GM12878 (cell line): ENCODE data around the gene TTLL10. TPM values are rescaled to one million over a fixed set of nuclear protein-coding genes. Genes with fewer than 3 reads are reported as not detected.
A peak's percentile ranks its signal among the peaks of the same experiment; 100 is the strongest.

Experiments
- ATAC-seq: fragments of 200-7000 bp; cut with Tn5 transposase; 3 replicates; pipeline ENCODE4 v1.9.1; 2020; ENCODE audit warnings: mild to moderate bottlenecking, moderate library complexity
- BruUV-seq: library from RNA; stranded (reverse); fragments of 400-500 nt; replicated peaks from 2 replicates; lab custom pipeline; 2021; lab: Mats Ljungman, UMichigan
- CTCF ChIA-PET: fragments of 300-600 bp; sonication (Branson Sonifier 250); formaldehyde crosslinking; extraction: SDS; loops from one replicate; lab custom pipeline; 2021; ENCODE audit warnings: inconsistent platforms; lab: Yijun Ruan, JAX
- POLR2A ChIA-PET: fragments of 350-600 bp; formaldehyde crosslinking; extraction: SDS; loops from one replicate; lab custom pipeline; 2021; ENCODE audit warnings: inconsistent platforms; lab: Charles Lee
- RAD21 ChIA-PET: fragments of 300-600 bp; sonication (Branson Sonifier 250); formaldehyde crosslinking; loops from one replicate; lab custom pipeline; 2023; ENCODE audit warnings: antibody characterized with exemption; ENCODE audit not compliant: unreplicated experiment; lab: Charles Lee
- SMC1A ChIA-PET: fragments of 300-600 bp; sonication (Branson Sonifier 250); formaldehyde crosslinking; loops from one replicate; lab custom pipeline; 2023; ENCODE audit not compliant: unreplicated experiment, uncharacterized antibody; lab: Charles Lee
- DNase-seq: peaks from one replicate; pipeline ENCODE4 v3.0.0-alpha.2; 2011; ENCODE audit warnings: low read depth, low spot score
- FAIRE-seq: peaks from 3 replicates; lab custom pipeline; 2011; peaks lifted over from hg19 to GRCh38; lab: Jason Lieb, UNC
- H2AFZ ChIP-seq: 2 replicates; pipeline ENCODE4 v1.6.0; 2011; ENCODE audit warnings: low read depth, low read length, control low read depth; ENCODE audit not compliant: control insufficient read depth
- H3K27ac ChIP-seq: 2 replicates; pipeline ENCODE4 v1.5.1; 2011; ENCODE audit warnings: control low read depth; ENCODE audit not compliant: control insufficient read depth, insufficient read depth
- H3K27me3 ChIP-seq, 2 experiments: replicated peaks in 1 of 2; 2 replicates each; pipeline versions ENCODE4 v1.6.0 to v1.6.1; 2011; ENCODE audit warnings: low read length in 1 of 2; ENCODE audit not compliant: control insufficient read depth in 2 of 2, insufficient read depth in 2 of 2
- H3K36me3 ChIP-seq, 2 experiments: 2 replicates each; pipeline ENCODE4 v1.5.1; 2011; ENCODE audit warnings: low read length in 1 of 2; ENCODE audit not compliant: control insufficient read depth in 2 of 2, insufficient read depth in 2 of 2
- H3K4me1 ChIP-seq: 2 replicates; pipeline ENCODE4 v1.6.1; 2011; ENCODE audit warnings: mild to moderate bottlenecking, low read length, moderate library complexity, mixed read lengths; ENCODE audit not compliant: control insufficient read depth, insufficient read depth
- H3K4me2 ChIP-seq: 2 replicates; pipeline ENCODE4 v1.6.0; 2011; ENCODE audit warnings: control low read depth; ENCODE audit not compliant: control insufficient read depth, insufficient read depth
- H3K4me3 ChIP-seq: fragments of 200-600 bp; sonication (generic); 2 replicates; pipeline ENCODE4 v1.5.1; 2016
- H3K79me2 ChIP-seq: 2 replicates; pipeline ENCODE4 v1.6.0; 2011; ENCODE audit warnings: low read length; ENCODE audit not compliant: control insufficient read depth, insufficient read depth
- H3K9ac ChIP-seq: 2 replicates; pipeline ENCODE4 v1.8.0; 2011; ENCODE audit warnings: low read length, control low read depth, mixed read lengths; ENCODE audit not compliant: control insufficient read depth, insufficient read depth
- H3K9me3 ChIP-seq: replicated peaks from 3 replicates; pipeline ENCODE4 v1.5.1; 2011; ENCODE audit warnings: mild to moderate bottlenecking, low read length; ENCODE audit not compliant: control insufficient read depth, insufficient read depth
- H4K20me1 ChIP-seq: 2 replicates; pipeline ENCODE4 v1.6.0; 2011; ENCODE audit not compliant: control insufficient read depth, insufficient read depth
- BHLHE40 ChIP-seq, 2 experiments: fragments of 450-650 bp in 1 of 2; IDR thresholded peaks; 2 replicates each; pipeline ENCODE4 v1.6.1; 2011 to 2017; ENCODE audit warnings: low read depth in 2 of 2, borderline replicate concordance in 1 of 2, improper control_type of control experiment in 1 of 2, low read length in 1 of 2, mild to moderate bottlenecking in 1 of 2
- CHD2 ChIP-seq: IDR thresholded peaks from 2 replicates; pipeline ENCODE4 v1.6.1; 2011; ENCODE audit warnings: low read depth, low read length, improper control_type of control experiment, borderline replicate concordance
- SKIL ChIP-seq: fragments of 450-650 bp; IDR thresholded peaks from 2 replicates; pipeline ENCODE4 v1.6.1; 2017; ENCODE audit warnings: mild to moderate bottlenecking, low read depth, inconsistent platforms; ENCODE audit not compliant: poor library complexity, severe bottlenecking
- SMARCA5 ChIP-seq: fragments of 450-650 bp; IDR thresholded peaks from 2 replicates; pipeline ENCODE4 v1.6.1; 2017; ENCODE audit warnings: mild to moderate bottlenecking
- WGBS: methylation state at CpG from one replicate; pipeline ENCODE4 v1.1.6; 2016; ENCODE audit warnings: low lambda C conversion rate; ENCODE audit not compliant: insufficient replicate concordance, insufficient coverage; ENCODE audit errors: missing lambda C conversion rate; 5-methylcytosine and 5-hydroxymethylcytosine counted together
- in situ Hi-C: fragments of 300-500 bp; cut with MboI; formaldehyde crosslinking; loops from 9 replicates; pipeline ENCODE4 v1.14.3; 2018; ENCODE audit warnings: mixed read lengths
- intact Hi-C: fragments of 100-400 bp; cut with micrococcal nuclease; formaldehyde crosslinking; loops from one replicate; pipeline ENCODE4 v1.14.2; 2022; ENCODE audit not compliant: unreplicated experiment
- polyA plus RNA-seq, 11 experiments: library from polyadenylated mRNA; depleted of rRNA in 4 of 11; unstranded in 6 of 11; stranded (reverse) in 5 of 11; fragments of >200 nt; fragmentation: Nextera tagmentation in 4 of 11; fragmentation: Illumina TruSeq in 1 of 11; extraction: Ambion mirVana in 4 of 11; extraction: Trizol in 1 of 11; gene quantifications; 1 replicate in 1 of 11; 2 replicates in 10 of 11; pipeline versions ENCODE4 v1.2.1 to v1.2.3, GENCODE V29; 2011 to 2016; ENCODE audit warnings: inconsistent platforms in 2 of 11, missing spikeins in 2 of 11, low read depth in 1 of 11
- total RNA-seq, 4 experiments: library from RNA; depleted of rRNA in 3 of 4; stranded (reverse); fragments of >200 nt in 3 of 4; fragmentation: Illumina TruSeq in 1 of 4; extraction: Trizol in 1 of 4; gene quantifications; 2 replicates each; pipeline versions ENCODE4 v1.2.1 to v1.2.3, GENCODE V29; 2013 to 2021

The TTLL10 gene
- total and polyA plus RNA-seq, 10 of the 15 experiments (the other 5 are each of a cell fraction or from before 2014, with no cell fraction given): not detected

DNA sequence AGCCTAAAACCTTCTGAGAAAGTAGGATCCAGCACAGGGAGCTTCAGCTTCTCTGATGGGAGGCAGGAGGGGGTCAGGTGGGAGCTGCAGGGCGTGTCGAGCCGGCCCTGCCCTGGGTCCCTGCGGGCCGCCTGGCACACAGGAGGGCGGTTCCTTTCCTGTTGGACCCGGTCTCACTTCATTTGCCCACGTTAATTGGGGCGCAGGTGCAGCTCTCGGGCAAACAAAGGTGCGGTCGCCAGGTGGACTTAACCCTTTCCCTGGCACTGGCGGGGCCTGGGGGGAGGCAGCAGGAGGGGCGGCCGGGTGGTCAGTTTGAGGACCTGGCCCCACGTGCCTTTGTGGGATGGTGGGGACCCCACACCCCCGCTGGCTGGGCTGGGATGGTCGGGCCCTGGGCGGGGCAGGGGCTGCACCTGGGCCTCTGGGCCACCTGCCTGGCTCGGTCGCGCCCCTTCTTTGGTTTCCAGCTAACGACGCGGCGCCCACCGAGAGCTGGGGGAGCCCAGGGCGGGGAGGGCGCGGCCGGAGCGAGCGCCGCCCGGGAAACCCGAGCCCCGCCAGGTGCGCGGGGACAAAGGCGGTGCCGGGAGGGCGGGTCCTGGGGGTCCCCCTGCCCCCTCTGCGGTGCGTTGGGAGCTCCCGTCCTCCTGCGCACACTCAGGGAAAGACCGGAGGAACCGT, 37.0 kb upstream of the TTLL10 start:
- Histone ChIP-seq H3K27me3 (no peaks in the 10 kb centered on the region), H4K20me1 (no peaks in the 10 kb centered on the region), H3K4me2 (peak overlapping the region; percentile 42; the same call in 1 of the 2 replicates), H3K79me2 (no peaks in the 10 kb centered on the region), H2AFZ (no peak overlapping the region; the same call in 1 of the 2 replicates)
- intact Hi-C loops (no loop called here), in situ Hi-C loops (no loop called here)
- ATAC-seq (peak; percentile 69), DNase-seq (no peak)
- RAD21 ChIA-PET: interaction anchor here (0.7 to 2.2 kb wide), 5 partner anchors 15 to 114 kb away, joined by 4 to 9 read pairs (median 5); no protein-coding TSS in a partner anchor
- 2% methylated on average over 18 of the region's 48 CpGs for WGBS
- TF ChIP-seq SKIL (no peak), BHLHE40 (IDR thresholded peaks at IDR 0.05; ENCODE audit: borderline replicate concordance in 1 of 2, low read depth in 2 of 2, low read length in 1 of 2) (peak in 1 of 2 experiments; percentile 56; a peak in 2 of 4 replicates), CHD2 (no peak), SMARCA5 (0 out of 2 replicates have a peak, but pooled peaks have one; percentile 40)
- TF ChIP-seq, all 136 proteins: peak for 2
- BruUV-seq: no TSS peak
- peaks cover 10% of the 10 kb centered on the region for H3K4me1 ChIP-seq
- ChIA-PET POLR2A (interaction anchor here (0.6 to 1.7 kb wide), 5 partner anchors 10 to 132 kb away, joined by 3 to 5 read pairs (median 4); partner anchors contain the start of gene ISG15), SMC1A (interaction anchor here (0.6 kb wide), 2 partner anchors 14 to 22 kb away, joined by 3 read pairs; no protein-coding TSS in a partner anchor), CTCF (interaction anchor here (0.7 to 1.9 kb wide), 3 partner anchors 15 to 114 kb away, joined by 3 to 8 read pairs (median 5); no protein-coding TSS in a partner anchor)
- H3K9ac ChIP-seq: no peak overlapping the region
- FAIRE-seq: no peak
- no peak overlapping the region for H3K27ac ChIP-seq
- no peaks in the 10 kb centered on the region for H3K9me3 ChIP-seq
- no peak overlapping the region for H3K4me3 ChIP-seq
- H3K36me3 ChIP-seq: no peaks in the 10 kb centered on the region
